ENCODE measurements around the gene EPB42.
"Not testable (repeated sequence)": the region's sequence is repeated elsewhere in the genome, so short reads cannot be mapped to it uniquely, and the experiment has no call there.

EPB42 gene

DNA sequence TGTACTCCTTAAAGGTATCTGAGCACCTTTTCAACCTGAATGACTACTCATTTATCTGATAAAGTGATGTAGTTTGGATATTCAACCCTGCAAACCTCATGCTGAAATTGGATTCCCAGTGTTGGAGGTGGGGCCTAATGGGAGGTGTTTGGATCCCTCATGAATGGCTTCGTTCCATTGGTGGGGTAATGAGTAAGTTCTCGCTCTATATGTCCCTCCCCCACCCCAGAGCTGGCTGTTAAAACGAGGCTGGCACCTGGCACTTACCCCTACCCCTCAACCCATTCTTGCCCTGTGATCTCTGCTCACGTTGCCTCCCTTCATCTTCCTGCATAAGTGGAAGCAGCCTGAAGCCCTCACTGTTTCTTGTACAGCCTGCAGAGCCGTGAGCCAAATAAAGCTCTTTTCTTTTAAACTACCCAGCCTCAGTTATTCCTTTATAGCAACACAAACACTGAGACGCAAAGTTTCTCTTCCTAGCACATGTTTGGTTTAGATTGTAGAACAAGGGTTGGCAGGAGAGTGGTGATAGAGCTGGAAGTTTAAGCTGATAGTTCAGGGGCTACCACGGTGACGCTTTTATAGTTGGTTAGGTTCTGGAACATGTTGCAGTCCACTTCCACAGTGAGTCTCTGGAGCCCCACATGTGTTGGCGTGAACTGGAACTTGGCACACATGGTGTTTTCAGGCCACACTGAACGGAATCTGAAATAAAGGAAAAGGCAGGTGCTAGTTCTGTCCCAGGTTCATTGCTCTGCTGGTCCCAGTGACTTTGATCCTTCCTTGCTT is 23.9 kb downstream of the EPB42 start:
- peak in 1 of 42 donors; percentile 21 for DNase-seq
- intact Hi-C loops (cut with DNase I), result no loop called here

DNA sequence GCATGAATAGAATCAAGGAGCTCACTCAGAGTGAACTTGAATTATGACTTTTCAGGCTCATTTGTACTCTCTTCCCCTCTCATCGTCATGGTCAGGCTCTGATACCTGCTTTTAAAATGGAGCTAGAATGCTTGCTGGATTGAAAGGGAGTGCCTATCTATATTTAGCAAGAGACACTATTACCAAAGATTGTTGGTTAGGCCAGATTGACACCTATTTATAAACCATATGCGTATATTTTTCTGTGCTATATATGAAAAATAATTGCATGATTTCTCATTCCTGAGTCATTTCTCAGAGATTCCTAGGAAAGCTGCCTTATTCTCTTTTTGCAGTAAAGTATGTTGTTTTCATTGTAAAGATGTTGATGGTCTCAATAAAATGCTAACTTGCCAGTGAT is 26.0 kb downstream of the EPB42 start:
- intact Hi-C loops (cut with DNase I), result no loop called here
- DNase-seq, result no peak

DNA sequence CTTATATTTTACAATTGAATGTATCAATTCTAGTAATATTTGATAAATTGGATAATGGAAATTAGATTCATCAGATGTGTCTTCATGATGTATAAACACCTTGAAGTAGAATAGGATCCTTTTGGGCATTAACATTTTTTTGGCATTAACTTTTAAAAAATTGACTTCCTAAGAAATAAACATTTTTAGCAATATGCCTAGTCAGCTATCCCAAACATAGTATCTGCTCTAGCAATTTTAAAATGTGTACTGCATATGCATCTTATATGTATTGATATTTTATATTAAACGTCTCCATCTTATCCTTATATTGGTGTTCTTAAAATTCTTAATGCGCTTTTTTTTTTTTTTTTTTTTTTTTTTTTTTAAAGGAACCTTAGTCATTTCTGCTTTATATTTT is 27.1 kb downstream of the EPB42 start:
- intact Hi-C loops (cut with DNase I), result no loop called here
- no peak for DNase-seq

DNA sequence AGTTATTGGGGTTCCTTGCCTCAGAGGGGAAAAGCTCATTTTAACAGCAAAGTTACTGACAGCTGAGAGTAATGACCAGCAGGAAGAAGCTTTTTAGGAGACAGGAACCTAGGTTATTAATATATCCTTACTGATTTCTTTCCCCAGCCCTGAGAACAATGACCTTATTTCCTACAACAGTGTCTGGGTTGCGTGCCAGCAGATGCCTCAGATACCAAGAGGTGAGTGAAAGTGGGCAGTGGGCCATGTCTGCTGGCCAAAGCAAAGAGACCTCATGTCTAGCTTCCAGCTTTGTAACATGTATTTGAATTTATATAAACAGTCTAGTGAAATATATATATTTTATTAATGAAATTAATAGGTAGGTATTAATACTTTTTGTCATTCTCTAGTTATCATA is 30.6 kb downstream of the EPB42 start:
- intact Hi-C loops (cut with DNase I), result no loop called here
- DNase-seq, result no peak

DNA sequence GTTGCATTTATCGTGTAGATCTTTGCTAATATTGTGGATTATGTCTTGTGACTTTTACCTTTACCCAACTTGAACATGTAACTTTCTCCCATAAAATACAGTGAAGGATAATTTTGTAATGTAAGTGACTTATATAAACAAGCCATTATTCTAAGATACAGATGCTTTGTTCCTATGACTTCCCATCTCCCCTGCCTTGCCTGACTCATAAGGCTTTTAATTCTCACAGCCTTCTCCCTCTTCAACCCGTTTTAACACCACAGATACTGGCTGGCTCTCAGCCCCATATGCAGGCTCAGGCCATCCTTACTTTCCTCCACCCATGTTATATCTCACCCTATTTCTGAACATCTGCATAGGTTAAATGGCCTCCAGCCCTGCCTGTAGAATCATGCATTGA is 31.5 kb downstream of the EPB42 start:
- DNase-seq, result no peak
- intact Hi-C loops (cut with DNase I), result no loop called here

DNA sequence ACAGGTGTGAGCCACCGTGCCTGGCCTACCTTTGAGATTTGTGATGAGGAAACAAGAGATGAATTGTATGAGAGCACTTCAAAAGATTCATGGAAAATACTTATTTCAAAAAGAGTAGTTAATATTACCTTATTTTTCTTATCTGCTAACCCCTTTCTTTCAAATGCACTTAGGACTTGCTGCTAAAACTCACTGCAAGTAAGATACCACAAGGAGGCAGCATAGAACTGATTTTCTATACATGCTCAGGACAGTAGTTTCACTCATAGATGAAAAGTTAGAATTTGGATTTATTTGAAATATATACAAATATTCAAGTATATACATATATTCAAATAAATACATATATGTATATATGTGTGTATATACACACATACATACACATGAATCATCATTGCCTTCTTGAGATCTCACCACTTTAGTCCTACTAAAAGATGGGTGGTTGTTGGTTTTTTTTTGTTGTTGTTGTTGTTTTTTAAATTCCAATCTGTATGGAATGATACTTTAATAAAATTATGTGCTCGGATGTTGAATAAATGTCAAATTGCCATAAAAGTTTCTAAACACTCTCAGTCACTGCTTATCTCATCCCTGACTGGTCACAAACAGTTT is 33.2 kb downstream of the EPB42 start:
- intact Hi-C loops (cut with DNase I), result no loop called here
- peak in 1 of 42 donors; percentile 40 for DNase-seq

DNA sequence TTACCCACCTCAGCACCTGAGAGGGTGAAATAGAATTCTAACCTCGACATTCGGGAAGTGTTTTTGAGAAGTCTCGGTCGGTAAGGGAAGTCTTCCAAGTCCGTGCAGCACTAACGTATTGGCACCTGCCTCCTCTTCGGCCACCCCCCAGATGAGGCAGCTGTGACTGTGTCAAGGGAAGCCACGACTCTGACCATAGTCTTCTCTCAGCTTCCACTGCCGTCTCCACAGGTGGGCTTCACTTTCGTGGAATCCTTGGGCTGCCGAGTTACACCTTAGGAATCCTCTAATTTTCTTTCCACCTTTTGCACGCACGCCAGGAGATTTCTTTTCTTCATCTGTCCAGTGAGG is 34.8 kb downstream of the EPB42 start:
- intact Hi-C loops (cut with DNase I), result no loop called here

DNA sequence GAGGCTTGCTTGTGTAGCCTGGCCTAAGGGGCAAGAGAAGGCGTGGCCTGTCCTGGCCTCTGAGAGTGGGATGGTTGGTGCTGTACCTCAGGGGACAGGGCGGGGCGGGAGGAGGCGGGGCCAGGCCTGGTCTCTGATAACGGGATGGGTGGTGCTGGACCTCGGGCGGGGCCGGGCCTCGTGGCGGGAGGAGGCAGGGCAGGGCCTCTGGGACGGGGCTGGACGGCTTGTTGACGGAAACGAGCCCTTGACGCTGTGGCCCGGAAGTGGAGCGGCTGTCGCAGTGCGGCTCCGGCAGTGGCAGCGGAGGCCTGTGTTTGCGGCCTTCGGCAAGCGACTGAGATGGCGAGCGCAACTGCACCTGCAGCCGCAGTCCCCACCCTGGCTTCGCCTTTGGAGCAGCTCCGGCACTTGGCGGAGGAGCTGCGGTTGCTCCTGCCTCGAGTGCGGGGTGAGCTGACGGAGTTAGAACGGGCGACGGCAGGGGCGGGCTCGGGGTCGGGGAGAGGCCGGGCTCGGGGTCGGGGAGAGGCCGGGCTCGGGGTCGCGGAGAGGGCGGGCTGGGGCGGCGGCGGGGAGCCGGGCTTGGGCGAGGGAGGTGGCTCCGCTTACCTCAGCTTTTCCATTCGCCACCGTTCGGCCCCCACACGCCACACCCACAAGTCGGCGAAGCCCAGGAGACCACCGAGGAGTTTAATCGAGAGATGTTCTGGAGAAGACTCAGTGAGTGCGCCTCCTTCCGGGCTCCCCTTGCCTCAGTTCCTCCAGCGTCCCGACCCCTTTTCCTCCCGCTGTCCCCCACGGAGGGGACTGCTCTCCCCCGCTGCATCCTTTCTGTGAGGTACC is 35.4 kb downstream of the EPB42 start, which contains the start of gene CCNDBP1:
Gene CCNDBP1 (plus strand): TSS at position 247 of the 846 bp plus-strand sequence. CDS start 96 bp downstream, at position 343.
- intact Hi-C loops (cut with DNase I), result no loop called here
- peak; percentile 74 to 93 (median 86) for DNase-seq

More for the DNA sequence above, 34.8 kb downstream of the EPB42 start:
- DNase-seq, result peak in 9 of 42 donors; percentile 5 to 49 (median 16)

DNA sequence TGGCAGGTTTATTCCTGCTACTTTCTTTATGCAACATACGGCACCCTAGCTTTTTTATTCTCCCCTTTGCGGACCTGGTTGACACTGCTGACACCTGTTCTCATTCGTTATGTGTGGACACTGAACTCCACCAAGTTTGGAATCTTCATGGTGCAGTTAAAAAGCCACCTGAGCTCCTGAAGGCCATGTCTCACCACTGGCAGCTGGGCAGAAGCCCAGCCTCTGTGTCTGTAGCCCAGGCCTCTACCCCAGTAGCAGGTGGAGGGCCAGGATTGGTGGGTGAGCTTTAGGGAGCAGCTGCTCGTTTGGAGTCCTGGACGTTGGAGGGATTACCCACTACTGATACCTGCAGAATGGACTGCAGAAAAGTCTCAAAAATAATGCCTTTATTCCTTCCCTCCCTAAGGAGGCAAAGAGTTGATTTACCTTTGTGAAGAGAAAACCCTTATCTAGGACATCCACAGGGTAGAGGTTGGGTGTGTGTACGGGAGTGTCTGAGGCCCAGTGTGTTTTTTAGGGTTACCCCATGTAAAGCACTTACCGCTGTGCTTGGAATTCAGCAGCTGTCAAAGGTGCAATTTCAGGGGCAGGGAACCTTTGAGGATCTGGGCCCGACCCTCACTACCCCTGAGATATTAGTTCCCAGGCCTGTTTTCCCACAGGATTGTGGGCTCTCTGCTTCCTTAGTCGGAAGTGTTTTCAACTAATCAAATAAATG is 36.3 kb downstream of the EPB42 start:
- no peak for DNase-seq
- intact Hi-C loops (cut with DNase I), result no loop called here

DNA sequence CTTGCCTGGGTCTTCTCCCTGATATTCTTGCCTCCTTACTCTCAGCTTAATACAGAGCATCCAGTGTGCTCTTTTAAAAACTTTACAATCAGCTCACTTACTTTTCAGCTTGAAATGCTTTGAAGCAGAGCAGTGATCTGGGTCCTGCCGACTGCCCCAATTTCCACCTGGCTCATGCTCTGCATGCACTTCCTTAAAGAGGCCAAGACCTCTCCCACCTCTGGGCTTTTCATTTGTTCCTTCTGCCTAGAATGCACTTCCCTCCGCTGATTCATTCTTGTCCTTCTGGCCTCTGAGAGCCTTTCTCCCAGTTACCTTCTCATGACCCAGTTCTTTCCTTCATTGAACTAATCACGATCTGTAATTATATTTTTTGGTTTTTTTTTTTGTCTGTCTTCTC is 37.5 kb downstream of the EPB42 start:
- DNase-seq, result no peak
- intact Hi-C loops (cut with DNase I), result no loop called here

DNA sequence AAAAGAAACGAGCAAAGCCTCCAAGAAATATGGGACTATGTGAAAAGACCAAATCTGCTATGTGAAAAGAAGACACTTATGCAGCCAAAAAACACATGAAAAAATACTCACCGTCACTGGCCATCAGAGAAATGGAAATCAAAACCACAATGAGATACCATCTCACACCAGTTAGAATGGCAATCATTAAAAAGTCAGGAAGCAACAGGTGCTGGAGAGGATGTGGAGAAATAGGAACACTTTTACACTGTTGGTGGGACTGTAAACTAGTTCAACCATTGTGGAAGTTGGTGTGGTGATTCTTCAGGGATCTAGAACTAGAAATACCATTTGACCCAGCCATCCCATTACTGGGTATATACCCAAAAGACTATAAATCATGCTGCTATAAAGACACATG is 43.7 kb downstream of the EPB42 start:
- DNase-seq; intact Hi-C loops (cut with DNase I): not testable (repeated sequence)

DNA sequence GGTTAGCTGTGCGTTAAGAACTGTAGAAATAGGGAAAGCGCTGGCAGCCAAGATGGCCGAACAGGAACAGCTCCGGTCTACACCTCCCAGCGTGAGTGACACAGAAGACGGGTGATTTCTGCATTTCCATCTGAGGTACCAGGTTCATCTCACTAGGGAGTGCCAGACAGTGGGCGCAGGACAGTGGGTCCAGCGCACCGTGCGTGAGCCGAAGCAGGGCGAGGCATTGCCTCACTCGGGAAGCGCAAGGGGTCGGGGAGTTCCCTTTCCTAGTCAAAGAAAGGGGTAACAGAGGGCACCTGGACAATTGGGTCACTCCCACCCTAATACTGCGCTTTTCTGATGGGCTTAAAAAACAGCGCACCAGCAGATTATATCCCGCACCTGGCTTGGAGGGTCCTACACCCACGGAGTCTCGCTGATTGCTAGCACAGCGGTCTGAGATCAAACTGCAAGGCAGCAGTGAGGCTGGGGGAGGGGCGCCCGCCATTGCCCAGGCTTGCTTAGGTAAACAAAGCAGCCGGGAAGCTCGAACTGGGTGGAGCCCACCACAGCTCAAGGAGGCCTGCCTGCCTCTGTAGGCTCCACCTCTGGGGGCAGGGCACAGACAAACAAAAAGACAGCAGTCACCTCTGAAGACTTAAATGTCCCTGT is 45.0 kb downstream of the EPB42 start:
- intact Hi-C loops (cut with DNase I); DNase-seq: not testable (repeated sequence)

DNA sequence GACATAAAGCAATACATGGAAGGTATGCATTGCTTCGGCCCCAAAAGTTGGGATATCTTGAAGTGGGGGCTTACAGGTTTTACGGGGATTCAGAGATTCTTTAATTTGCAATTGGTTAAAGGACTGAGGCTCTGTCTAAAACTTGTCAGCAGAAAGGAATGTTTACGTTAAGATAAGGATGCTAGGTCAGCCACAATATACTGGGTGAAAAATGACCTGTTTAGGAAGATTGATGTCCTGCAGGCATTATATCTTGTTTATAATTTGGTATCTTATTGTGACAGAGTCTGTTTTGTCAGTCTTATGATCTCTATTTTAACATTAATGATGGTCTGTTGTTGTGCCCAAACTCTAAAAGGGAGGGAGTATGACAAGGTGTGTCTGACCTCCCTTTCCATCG is 50.9 kb downstream of the EPB42 start:
- intact Hi-C loops (cut with DNase I), result no loop called here
- DNase-seq, result no peak

DNA sequence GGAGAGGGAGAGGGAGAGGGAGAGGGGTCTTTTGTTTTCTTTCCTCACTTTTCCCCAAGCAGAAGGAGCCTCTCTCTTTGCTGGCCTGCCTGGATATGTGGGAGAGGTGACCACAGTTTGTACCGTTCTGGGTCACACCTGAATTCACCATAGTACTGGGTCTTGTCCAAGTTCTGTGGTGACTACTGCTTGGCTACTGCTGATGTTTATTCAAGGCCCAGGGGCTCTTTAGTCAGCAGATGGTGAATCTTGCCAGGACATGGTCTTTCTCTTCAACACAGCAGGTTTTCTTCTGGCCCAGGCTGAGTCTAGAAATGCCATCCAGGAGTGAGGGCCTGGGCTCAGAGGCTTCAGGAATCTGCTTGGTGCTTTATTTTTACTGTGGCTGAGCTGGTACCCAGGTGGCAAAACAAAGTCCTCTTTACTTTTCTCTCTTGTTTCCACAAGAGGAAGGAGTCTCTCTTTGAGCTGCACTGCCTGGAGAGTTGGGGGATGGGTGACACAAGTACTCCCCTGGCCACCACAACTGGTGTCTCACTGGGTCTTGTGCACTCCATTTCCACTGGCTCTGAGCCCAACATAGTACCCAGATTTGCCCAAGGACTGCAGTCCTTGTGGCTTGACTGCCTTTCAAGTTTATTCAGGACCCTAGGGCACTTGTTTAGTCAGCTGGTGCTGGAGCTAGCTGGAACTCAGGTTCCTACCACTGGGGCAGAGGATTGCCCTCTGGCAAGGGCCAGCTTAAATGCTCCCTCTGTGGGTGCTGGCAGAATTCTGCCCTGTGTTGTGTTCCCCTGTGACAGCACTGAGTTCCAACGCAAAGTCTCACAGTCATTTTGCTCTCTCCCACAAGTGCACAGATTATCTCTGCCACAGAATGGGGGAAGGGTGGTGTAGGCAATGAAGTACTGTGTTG is 52.4 kb downstream of the EPB42 start:
- peak in 11 of 42 donors; percentile 3 to 44 (median 16) for DNase-seq
- intact Hi-C loops (cut with DNase I), result no loop called here

DNA sequence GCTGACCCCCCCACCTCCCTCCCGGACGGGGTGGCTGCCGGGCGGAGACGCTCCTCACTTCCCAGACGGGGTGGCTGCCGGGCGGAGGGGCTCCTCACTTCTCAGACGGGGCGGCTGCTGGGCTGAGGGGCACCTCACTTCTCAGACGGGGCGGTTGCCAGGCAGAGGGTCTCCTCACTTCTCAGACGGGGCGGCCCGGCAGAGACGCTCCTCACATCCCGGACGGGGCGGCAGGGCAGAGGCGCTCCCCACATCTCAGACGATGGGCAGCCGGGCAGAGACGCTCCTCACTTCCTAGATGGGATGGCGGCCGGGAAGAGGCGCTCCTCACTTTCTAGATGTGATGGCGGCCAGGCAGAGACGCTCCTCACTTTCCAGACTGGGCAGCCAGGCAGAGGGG is 53.6 kb downstream of the EPB42 start:
- DNase-seq; intact Hi-C loops (cut with DNase I): not testable (repeated sequence)

DNA sequence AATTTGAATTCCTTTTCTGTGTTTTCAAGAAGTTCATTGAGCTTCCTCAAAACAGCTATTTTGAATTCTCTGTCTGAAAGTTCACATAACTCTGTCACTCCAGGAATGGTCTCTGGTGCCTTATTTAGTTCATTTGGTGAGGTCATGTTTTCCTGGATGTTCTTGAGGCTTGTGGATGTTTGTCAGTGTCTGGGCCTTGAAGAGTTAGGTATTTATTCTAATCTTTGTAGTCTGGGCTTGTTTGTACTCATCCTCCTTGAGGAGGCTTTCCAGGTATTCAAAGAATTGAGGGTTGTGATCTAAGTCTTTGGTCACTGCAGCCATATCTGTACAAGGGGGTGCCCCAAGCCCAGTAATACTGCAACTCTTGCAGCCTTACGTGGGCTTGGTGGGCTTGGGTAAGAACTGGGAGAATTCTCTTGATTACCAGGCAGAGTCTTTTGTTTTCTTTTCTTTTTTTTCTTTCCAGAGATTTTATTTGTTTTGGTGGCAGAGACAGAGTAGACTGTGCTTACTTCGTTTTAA is 55.0 kb downstream of the EPB42 start:
- DNase-seq, result no peak
- intact Hi-C loops (cut with DNase I), result no loop called here

DNA sequence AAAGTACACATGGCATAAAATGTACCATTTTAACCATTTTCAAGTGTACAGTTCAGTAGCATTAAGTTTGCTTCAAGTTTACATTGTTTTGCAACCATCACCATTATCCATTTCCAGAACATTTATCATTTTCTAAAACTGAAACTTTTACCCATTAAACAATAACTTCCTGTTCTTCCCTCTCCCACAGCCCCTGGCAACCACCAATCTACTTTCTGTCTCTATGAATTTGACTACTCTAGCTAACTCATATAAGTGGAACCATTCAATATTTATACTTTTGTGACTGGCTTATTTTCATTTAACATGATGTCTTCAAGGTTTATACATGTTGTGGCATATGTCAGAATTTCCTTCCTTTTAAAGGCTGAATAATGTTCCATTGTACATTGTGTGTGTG is 67.5 kb downstream of the EPB42 start:
- intact Hi-C loops (cut with DNase I), result no loop called here
- no peak for DNase-seq

DNA sequence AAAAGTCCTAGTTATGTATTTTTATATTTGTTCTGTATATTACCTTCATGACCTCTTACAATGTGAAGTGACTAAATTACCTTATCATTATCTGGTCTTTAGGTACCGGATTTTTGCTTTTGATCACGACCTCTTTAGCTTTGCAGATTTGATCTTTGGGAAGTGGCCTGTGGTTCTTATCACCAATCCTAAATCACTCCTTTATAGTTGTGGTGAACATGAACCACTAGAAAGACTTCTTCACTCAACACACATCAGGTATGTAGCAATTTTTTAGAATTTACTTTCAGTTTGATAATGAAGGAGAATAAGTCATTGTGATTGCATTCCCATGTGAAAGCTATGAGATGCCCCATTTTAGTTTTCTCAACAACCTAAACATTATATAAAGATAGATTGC is 69.1 kb downstream of the EPB42 start:
- intact Hi-C loops (cut with DNase I), result no loop called here
- no peak for DNase-seq

Data from head of caudate nucleus (tissue), 42 donors.